NB4 (cell line): ENCODE results near the gene CDC73.
A peak's percentile ranks its signal among the peaks of the same experiment; 100 is the strongest.

Experiments used
- DNase-seq: peaks from one replicate; pipeline ENCODE4 v3.0.0; 2010; ENCODE audit warnings: low read depth
- H3K4me3 ChIP-seq: one replicate; pipeline ENCODE4 v1.5.1; 2011; ENCODE audit warnings: mild to moderate bottlenecking, low read depth, low read length, moderate library complexity
- MYC ChIP-seq: IDR thresholded peaks from 2 replicates; pipeline ENCODE4 v1.6.1; 2011; ENCODE audit warnings: low read depth, low read length
- POLR2A ChIP-seq: IDR thresholded peaks from 2 replicates; pipeline ENCODE4 v1.6.1; 2011; ENCODE audit warnings: mild to moderate bottlenecking; ENCODE audit not compliant: insufficient read length; ENCODE audit errors: extremely low read depth
- TF ChIP-seq, protein P1 (sequence below): IDR thresholded peaks from 2 replicates; pipeline ENCODE4 v1.6.1; 2011; ENCODE audit warnings: low read depth, low read length
- TF ChIP-seq, protein P2 (sequence below): IDR thresholded peaks from one replicate; pipeline ENCODE4 v1.5.1; 2012; ENCODE audit warnings: low read depth, low read length

CDC73 gene

DNA sequence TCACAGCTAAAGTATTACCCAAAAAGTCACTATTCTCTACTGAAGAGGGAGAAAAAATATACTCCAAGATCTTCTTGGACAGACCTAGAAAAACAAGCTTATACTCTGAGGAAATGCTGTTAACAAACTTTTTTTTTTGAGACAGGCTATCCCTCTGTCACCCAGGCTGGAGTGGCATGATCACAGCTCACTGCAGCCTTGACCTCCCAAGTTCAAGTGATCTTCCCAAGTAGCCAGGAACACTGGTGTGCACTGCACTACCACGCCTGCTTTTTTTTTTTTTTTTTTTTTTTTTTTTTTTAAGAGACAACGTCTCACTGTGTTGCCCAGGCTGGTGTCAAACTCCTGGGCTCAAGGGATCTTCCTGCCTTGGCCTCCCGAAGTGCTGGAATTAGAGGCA is 33.9 kb upstream of the CDC73 start:
- no peak for TF ChIP-seq POLR2A
- no peak for TF ChIP-seq MYC
- TF ChIP-seq, protein P1, sequence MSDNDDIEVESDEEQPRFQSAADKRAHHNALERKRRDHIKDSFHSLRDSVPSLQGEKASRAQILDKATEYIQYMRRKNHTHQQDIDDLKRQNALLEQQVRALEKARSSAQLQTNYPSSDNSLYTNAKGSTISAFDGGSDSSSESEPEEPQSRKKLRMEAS, result no peak
- TF ChIP-seq, protein P2, sequence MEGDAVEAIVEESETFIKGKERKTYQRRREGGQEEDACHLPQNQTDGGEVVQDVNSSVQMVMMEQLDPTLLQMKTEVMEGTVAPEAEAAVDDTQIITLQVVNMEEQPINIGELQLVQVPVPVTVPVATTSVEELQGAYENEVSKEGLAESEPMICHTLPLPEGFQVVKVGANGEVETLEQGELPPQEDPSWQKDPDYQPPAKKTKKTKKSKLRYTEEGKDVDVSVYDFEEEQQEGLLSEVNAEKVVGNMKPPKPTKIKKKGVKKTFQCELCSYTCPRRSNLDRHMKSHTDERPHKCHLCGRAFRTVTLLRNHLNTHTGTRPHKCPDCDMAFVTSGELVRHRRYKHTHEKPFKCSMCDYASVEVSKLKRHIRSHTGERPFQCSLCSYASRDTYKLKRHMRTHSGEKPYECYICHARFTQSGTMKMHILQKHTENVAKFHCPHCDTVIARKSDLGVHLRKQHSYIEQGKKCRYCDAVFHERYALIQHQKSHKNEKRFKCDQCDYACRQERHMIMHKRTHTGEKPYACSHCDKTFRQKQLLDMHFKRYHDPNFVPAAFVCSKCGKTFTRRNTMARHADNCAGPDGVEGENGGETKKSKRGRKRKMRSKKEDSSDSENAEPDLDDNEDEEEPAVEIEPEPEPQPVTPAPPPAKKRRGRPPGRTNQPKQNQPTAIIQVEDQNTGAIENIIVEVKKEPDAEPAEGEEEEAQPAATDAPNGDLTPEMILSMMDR, result no peak
- no peak overlapping the region for H3K4me3 ChIP-seq
- DNase-seq, result no peak

DNA sequence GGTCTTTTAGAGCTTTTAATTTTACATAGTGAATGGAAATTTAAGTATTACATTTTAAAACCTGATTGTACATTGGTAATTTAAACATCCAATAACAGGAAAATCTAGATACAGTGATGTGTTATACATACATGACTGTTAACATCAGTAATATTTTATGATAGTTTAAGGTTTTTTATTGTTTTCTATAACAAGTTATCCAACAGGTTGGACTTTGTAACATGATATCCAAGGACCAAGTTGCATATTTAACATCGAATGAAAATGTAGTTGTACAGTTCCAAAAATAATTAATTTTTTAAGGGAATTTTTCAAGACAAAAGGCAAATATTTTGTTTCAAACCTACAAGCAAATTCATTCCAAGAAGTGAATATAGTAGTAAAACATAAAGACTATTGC is 31.0 kb upstream of the CDC73 start:
- TF ChIP-seq, protein P2, result no peak
- TF ChIP-seq, protein P1, result no peak
- no peak for TF ChIP-seq MYC
- TF ChIP-seq POLR2A, result no peak
- H3K4me3 ChIP-seq, result no peak overlapping the region
- DNase-seq, result no peak

DNA sequence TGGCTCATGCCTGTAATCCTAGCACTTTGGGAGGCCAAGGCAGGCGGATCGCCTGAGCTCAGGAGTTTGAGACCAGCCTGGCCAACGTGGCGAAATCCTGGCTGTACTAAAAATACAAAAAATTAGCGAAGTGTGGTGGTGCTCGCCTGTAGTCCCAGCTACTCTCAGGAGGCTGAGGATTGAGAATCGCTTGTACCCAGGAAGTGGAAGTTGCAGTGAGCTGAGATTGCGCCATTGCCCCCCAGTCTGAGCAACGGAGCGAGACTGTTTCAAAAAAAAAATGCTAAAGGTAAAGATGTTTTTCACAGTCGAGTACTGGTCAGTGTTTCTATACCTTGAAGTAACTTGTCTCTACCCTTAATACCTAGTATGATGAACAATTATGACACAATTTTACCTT is 27.7 kb upstream of the CDC73 start:
- DNase-seq, result peak; percentile 33

DNA sequence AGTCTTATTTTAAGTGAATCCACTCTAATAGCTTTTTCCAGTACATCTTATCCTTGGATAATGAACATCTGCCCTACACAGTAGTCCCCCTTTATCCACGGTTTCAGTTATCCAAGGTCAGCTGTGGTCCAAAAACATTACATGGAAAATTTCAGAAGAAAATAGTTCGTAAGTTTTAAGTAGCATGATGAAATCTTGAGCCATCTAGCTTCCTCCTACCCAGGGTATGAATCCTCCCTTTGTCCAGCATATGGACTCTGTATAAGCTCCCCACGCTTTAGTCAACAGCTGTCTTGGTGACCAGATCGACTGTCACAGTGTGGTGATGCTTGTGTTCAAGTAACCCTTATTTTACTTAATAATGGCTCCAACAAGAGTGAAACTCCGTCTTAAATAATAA is 19.2 kb upstream of the CDC73 start:
- no peak overlapping the region for H3K4me3 ChIP-seq
- TF ChIP-seq, protein P1, result no peak
- TF ChIP-seq POLR2A (no peak), MYC (no peak)
- TF ChIP-seq, protein P2, result no peak
- peak; percentile 13 for DNase-seq

More for the DNA sequence above, 27.7 kb upstream of the CDC73 start:
- no peak for TF ChIP-seq MYC
- TF ChIP-seq, protein P1, result no peak
- TF ChIP-seq, protein P2, result no peak
- TF ChIP-seq POLR2A, result no peak
- H3K4me3 ChIP-seq, result no peak overlapping the region

DNA sequence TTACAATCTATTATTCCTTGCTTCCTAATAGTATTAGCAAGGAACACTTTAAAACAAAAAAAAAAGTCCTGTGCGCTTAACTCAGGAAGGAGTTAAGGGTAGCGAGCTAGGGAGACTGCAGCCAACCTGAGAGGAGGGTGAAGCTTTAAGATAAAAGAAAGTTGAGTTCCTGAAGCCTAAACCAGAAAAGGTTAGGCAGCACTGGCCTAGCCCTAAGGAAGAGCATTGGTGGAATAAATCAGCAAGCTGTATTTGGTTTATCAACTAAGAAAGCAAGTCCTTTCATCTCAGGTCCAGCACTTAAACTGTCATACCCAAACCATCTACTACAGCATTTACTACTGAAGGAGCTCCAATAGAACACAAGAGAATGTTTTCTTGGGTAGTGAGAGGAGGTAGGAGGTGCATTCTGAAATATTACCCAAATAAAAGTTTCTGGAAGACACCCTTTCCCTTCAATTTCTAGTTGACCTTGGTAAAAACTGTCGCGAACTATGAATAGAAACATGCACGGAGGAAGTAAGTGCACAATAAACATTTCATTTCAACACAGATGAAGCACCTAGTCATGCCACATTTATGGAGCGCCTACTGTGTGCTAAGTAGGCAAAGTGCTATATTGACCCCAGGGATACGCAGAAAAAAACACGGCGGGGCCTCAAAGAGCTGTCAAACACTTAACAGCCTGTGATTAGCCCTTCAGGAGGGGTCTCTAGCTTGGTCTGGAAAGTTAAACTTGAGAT is 17.9 kb upstream of the CDC73 start:
- DNase-seq, result peak; percentile 10
- H3K4me3 ChIP-seq, result peak overlapping the region; percentile 91
- no peak for TF ChIP-seq MYC
- no peak for TF ChIP-seq POLR2A
- TF ChIP-seq, protein P1, result no peak
- TF ChIP-seq, protein P2, result no peak
